ENCODE data around the gene SMTN. TPM values are rescaled to one million over a fixed set of nuclear protein-coding genes. Genes with fewer than 3 reads are reported as not detected.
"Not testable (repeated sequence)": the region's sequence is repeated elsewhere in the genome, so short reads cannot be mapped to it uniquely, and the experiment has no call there.

Gene SMTN
- total and polyA plus RNA-seq, 11 donors: 55.5 to 270 (median 167) TPM

DNA sequence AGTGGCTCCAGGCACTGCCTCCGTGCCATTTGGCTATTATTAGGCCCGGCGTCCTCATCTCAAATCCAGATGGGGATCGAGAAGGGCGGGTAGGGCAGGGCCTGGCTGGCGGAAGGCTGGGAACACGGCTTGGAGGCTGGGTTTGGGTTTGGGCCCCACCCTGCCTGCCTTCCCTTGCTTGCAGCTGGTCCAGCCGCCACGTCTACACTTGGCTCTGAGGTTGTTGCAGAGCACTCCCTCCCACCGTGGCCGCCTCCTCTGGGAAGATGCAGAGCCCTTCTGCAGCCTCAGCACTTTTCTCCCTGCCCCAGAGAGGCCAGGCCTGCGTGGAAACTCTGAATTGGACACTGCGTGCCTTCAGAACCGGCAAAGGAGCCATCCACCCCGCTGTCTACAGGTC, 5.2 kb upstream of the SMTN start:
- 28 to 59% (median 34%) methylated on average over 11 to 15 of the region's 15 CpGs for WGBS, 4 donors
- Histone ChIP-seq H3K36me3 (no peaks in the 10 kb centered on the region), H3K27me3 (no peaks in the 10 kb centered on the region), H3K9me3 (no peaks in the 10 kb centered on the region), H3K4me1 (peaks cover 0 to 32% (median 16%) of the 10 kb centered on the region in 12 donors), H3K27ac (peak overlapping the region; percentile 72 to 91 (median 81)), H3K4me3 (peak overlapping the region in 3 of 12 donors; percentile 2 to 24 (median 5))
- DNase-seq: peak; percentile 91 to 96 (median 93)
- TF ChIP-seq, protein P1, sequence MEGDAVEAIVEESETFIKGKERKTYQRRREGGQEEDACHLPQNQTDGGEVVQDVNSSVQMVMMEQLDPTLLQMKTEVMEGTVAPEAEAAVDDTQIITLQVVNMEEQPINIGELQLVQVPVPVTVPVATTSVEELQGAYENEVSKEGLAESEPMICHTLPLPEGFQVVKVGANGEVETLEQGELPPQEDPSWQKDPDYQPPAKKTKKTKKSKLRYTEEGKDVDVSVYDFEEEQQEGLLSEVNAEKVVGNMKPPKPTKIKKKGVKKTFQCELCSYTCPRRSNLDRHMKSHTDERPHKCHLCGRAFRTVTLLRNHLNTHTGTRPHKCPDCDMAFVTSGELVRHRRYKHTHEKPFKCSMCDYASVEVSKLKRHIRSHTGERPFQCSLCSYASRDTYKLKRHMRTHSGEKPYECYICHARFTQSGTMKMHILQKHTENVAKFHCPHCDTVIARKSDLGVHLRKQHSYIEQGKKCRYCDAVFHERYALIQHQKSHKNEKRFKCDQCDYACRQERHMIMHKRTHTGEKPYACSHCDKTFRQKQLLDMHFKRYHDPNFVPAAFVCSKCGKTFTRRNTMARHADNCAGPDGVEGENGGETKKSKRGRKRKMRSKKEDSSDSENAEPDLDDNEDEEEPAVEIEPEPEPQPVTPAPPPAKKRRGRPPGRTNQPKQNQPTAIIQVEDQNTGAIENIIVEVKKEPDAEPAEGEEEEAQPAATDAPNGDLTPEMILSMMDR (IDR thresholded peaks at IDR 0.05): no peak
- peak in 1 of 2 donors; percentile 35 for TF ChIP-seq POLR2A (IDR thresholded peaks at IDR 0.05)
- ATAC-seq: peak; percentile 85 to 91 (median 90)
- intact Hi-C loops (cut with DNase I): no loop called here

DNA sequence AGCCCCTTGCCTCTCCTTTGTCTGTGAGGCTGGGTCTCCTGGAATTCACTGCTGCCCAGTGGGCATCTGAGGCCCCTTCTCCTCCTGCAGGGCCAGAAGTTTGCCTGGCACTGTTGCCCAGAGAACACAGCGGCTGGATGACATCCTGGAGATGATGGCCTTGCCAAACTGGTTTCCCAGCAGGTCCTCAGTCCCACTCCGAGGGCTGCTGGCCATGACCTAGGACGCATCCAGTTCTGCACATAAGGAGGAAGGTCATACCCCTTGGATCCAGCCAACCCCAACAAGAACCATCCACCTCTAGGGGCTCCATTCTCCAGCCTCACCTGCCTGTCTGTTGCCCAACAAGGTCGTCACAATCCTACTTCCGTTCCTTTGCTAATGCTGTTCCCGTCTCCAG, 3.4 kb upstream of the SMTN start:
- H3K4me1 ChIP-seq: peaks cover 0 to 37% (median 20%) of the 10 kb centered on the region in 12 donors
- no peaks in the 10 kb centered on the region for H3K27me3 ChIP-seq
- H3K9me3 ChIP-seq: no peaks in the 10 kb centered on the region
- intact Hi-C loops (cut with DNase I): no loop called here
- no peak for ATAC-seq
- H3K36me3 ChIP-seq: no peaks in the 10 kb centered on the region
- no peak overlapping the region for H3K4me3 ChIP-seq
- DNase-seq: no peak
- no peak overlapping the region for H3K27ac ChIP-seq
- TF ChIP-seq, protein P1 (IDR thresholded peaks at IDR 0.05): no peak
- no peak for TF ChIP-seq POLR2A (IDR thresholded peaks at IDR 0.05)
- 90 to 97% (median 95%) methylated on average over 4 to 6 of the region's 6 CpGs for WGBS, 4 donors

DNA sequence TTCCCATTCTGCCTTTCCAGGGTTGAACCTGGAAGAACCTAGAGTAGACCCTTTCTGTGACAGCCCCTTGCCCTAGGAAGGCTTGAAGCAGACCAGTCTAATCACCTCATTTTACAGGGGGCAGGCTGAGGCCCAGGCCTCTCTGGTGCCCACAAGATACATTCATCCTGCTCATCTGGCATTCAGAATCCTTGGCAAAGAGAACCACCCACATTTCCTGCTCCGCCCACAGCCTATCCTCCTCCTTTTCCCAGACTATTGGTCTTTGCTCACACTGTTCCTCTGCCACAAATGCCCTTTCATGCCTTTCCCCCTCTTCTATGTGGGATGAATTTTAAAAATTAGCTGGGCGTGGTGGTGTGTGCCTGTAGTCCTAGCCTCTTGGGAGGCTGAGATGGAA, 2.7 kb upstream of the SMTN start:
- H3K27me3 ChIP-seq; ATAC-seq; H3K9me3 ChIP-seq; H3K36me3 ChIP-seq; DNase-seq; H3K4me3 ChIP-seq; intact Hi-C loops (cut with DNase I): not testable (repeated sequence)
- 70 to 96% (median 92%) methylated on average over 2 of the region's 2 CpGs for WGBS, 4 donors
- Histone ChIP-seq H3K27ac (peak overlapping the region in 1 of 12 donors; percentile 14), H3K4me1 (peaks cover 1 to 43% (median 27%) of the 10 kb centered on the region in 12 donors)

DNA sequence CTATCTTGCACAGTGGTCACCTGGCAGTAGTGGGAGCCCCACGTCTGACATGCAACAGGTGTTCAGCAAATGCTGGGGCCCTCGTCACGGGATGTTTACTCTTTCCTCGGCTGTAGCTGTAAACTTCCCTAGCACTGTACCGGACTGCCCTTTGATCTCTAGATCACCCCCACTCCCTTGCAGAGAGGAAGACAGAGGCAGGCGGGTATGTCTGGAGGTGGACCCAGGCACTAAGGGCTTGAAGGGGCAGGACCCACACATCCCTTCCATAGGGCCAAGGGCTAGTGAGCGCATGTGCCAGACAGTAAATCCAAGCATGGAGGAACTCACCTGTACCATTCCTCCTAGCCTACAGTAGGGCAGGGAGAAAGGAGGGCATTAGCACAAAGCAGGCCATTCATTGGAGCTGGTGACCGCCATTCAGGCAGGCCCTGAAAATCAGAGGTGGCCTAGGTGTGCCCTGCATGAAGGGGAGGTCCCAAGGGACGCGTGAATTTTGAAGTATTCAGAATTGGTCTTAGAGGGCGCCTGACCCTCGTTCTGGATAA, 1.9 kb upstream of the SMTN start:
- 87 to 91% (median 89%) methylated on average over 12 of the region's 12 CpGs for WGBS, 4 donors
- peaks cover 4 to 45% (median 35%) of the 10 kb centered on the region in 12 donors for H3K4me1 ChIP-seq
- no peaks in the 10 kb centered on the region for H3K27me3 ChIP-seq
- ATAC-seq: no peak
- peaks cover 0 to 13% (median 0%) of the 10 kb centered on the region in 9 donors for H3K36me3 ChIP-seq
- no peak overlapping the region for H3K4me3 ChIP-seq
- no peaks in the 10 kb centered on the region for H3K9me3 ChIP-seq
- H3K27ac ChIP-seq: no peak overlapping the region
- TF ChIP-seq, protein P1 (IDR thresholded peaks at IDR 0.05): no peak
- no peak for TF ChIP-seq POLR2A (IDR thresholded peaks at IDR 0.05)
- intact Hi-C loops (cut with DNase I): no loop called here
- DNase-seq: no peak

Measured in heart left ventricle (tissue), 16 donors.